AG04449 (cell line): ENCODE results near the gene C3AR1.
"Not testable (repeated sequence)": the region's sequence is repeated elsewhere in the genome, so short reads cannot be mapped to it uniquely, and the experiment has no call there.

Experiments
- CTCF ChIA-PET: fragments of 350-600 bp; formaldehyde crosslinking; extraction: SDS; loops from one replicate; lab custom pipeline; 2021; ENCODE audit warnings: antibody characterized with exemption; lab: Yijun Ruan, JAX
- POLR2A ChIA-PET: fragments of 400-600, 350-600 bp; formaldehyde crosslinking; extraction: SDS; loops from one replicate; lab custom pipeline; 2020; ENCODE audit warnings: antibody characterized with exemption, inconsistent platforms; lab: Yijun Ruan, JAX
- DNase-seq: peaks from one replicate; pipeline ENCODE4 v3.0.0-alpha.2; 2010; ENCODE audit warnings: low read depth, low spot score
- H3K4me3 ChIP-seq: 2 replicates; pipeline ENCODE4 v1.5.1; 2011; ENCODE audit warnings: low read depth, mild to moderate bottlenecking, control low read depth, low read length
- CTCF ChIP-seq: IDR thresholded peaks from one replicate; pipeline ENCODE4 v1.5.1; 2011; ENCODE audit warnings: mild to moderate bottlenecking, moderate library complexity, low read length, control low read depth, inconsistent platforms; ENCODE audit not compliant: insufficient read depth; ENCODE audit errors: missing control alignments

C3AR1 gene

GRCh38 chr12:8034802-8035201 lies 31.4 kb downstream of the C3AR1 start:
- no peak for TF ChIP-seq CTCF
- no peak for DNase-seq
- peak overlapping the region; percentile 84 for H3K4me3 ChIP-seq
- CTCF ChIA-PET: interaction anchor here (1.3 to 5.6 kb wide), 4 partner anchors 10 to 197 kb away, joined by 3 to 66 read pairs (median 16); no protein-coding TSS in a partner anchor
- POLR2A ChIA-PET: interaction anchor here (0.5 kb wide), 1 partner anchor 43 kb away, joined by 3 read pairs; no protein-coding TSS in a partner anchor

- POLR2A ChIA-PET: interaction anchor here (0.8 to 1.3 kb wide), 2 partner anchors 97 kb away, joined by 3 read pairs; partner anchors contain the start of gene SLC2A3
- H3K4me3 ChIP-seq: peak overlapping the region; percentile 84
- TF ChIP-seq CTCF: no peak
- no peak for DNase-seq
- CTCF ChIA-PET: interaction anchor here (0.7 to 5.6 kb wide), 8 partner anchors 11 to 202 kb away, joined by 3 to 66 read pairs (median 4); no protein-coding TSS in a partner anchor
Measured at GRCh38 chr12:8033153-8034044, 32.8 kb downstream of the C3AR1 start.

- TF ChIP-seq CTCF: no peak
- POLR2A ChIA-PET: interaction anchor here (1.3 kb wide), 1 partner anchor 96 kb away, joined by 3 read pairs; the partner anchor contains the start of gene SLC2A3
- no peak for DNase-seq
- H3K4me3 ChIP-seq: peak within 1 kb of the TSS; percentile 84
- CTCF ChIA-PET: interaction anchor here (0.8 to 5.6 kb wide), 5 partner anchors 12 to 201 kb away, joined by 3 to 66 read pairs (median 4); partner anchors contain the start of gene SLC2A3
Measured at GRCh38 chr12:8032242-8033152, 33.7 kb downstream of the C3AR1 start, which contains the start of gene FOXJ2. Gene FOXJ2, plus strand, starts transcription at chr12:8032716. Its CDS starts 7,117 bp downstream, at chr12:8039833.

DNA sequence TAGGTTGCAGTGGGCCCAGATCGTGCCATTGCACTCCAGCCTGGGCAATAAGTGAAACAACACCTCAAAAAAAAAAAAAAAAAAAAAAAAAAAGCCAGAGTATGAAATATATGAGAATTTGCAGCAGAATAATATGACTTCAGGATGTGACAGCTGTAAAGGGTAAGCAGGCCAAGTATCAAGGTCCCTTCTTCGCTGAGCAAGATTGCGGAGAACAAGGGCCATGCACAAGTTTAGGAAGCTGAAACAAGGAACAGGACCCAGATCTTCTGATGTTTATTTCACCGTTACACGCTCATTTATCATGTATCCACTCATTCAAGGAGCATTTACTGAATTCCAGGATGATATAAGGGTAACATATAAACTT lies 34.3 kb downstream of the C3AR1 start:
- no peak for TF ChIP-seq CTCF
- ChIA-PET CTCF (interaction anchor here (0.7 to 5.6 kb wide), 4 partner anchors 13 to 98 kb away, joined by 3 to 66 read pairs (median 4); partner anchors contain the start of gene SLC2A3), POLR2A (interaction anchor here (1.3 kb wide), 1 partner anchor 96 kb away, joined by 3 read pairs; the partner anchor contains the start of gene SLC2A3)
- peak overlapping the region; percentile 84 for H3K4me3 ChIP-seq
- DNase-seq: no peak

DNA sequence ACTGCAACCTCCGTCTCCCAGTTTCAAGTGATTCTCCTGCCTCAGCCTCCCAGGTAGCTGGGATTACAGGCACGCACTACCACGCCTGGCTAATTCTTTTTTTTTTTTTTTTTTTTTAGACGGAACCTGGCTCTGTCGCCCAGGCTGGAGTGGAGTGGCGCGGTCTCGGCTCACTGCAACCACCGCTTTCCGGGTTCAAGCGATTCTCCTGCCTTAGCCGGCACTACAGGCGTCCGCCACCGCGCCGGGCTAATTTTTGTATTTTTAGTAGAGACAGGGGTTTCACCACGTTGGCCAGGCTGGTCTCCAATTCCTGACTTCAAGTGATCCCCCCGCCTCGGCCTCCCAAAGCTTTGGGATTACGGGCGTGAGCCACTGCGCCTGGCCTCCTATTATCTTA lies 35.1 kb downstream of the C3AR1 start:
- POLR2A ChIA-PET, H3K4me3 ChIP-seq, DNase-seq: not testable (repeated sequence)
- CTCF ChIA-PET: interaction anchor here (0.7 to 0.8 kb wide), 2 partner anchors 17 to 98 kb away, joined by 3 to 4 read pairs; no protein-coding TSS in a partner anchor

DNA sequence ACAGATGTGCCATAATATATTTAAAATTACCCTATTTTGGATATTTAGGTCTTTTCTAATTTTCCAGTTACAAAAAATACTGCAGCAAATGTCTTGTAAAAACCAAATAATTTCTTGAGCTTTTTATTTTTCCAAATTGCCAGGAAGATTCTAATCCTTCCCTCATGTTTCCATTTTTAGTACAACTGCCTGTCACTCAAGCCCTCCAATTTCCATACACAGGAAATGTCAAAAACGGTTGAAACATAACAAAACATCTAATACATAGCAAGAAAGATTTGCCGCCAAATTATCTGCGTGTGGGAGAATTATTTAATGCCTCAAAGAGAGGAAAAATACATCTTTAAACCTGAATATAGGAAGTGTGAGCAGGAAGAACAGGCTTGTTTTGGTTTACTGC lies 36.0 kb downstream of the C3AR1 start:
- no peak for DNase-seq
- ChIA-PET CTCF (interaction anchor here (1.0 kb wide), 2 partner anchors 8 to 97 kb away, joined by 3 to 4 read pairs; no protein-coding TSS in a partner anchor), POLR2A (no interaction called here)
- H3K4me3 ChIP-seq: no peak overlapping the region
- no peak for TF ChIP-seq CTCF
